NCI-H1105 treated with DMSO at 0.1 percent for 48 hours (cell line): Measurements from ENCODE around the gene CPM.

Experiments
- DNase-seq: peaks from one replicate; lab custom pipeline; 2025; lab: John Stamatoyannopoulos, UW

CPM gene

GRCh38 chr12:68956466-68956865 is 23.5 kb upstream of the CPM start:
- DNase-seq: no peak

- no peak for DNase-seq
These were observed 21.8 kb upstream of the CPM start for GRCh38 chr12:68954811-68955210.

GRCh38 chr12:68953536-68953935 is 20.6 kb upstream of the CPM start:
- DNase-seq: no peak

GRCh38 chr12:68951652-68952051 is 18.7 kb upstream of the CPM start:
- no peak for DNase-seq

GRCh38 chr12:68950511-68950910 is 17.5 kb upstream of the CPM start:
- no peak for DNase-seq

GRCh38 chr12:68945255-68945654 is 12.3 kb upstream of the CPM start:
- DNase-seq: no peak

GRCh38 chr12:68944296-68945076 is 11.5 kb upstream of the CPM start:
- no peak for DNase-seq

- DNase-seq: no peak
These were observed 10.9 kb upstream of the CPM start for GRCh38 chr12:68943848-68944247.

GRCh38 chr12:68940731-68941130 is 7.8 kb upstream of the CPM start:
- no peak for DNase-seq

- DNase-seq: no peak
These were observed 6.5 kb upstream of the CPM start for GRCh38 chr12:68939505-68939904.

- no peak for DNase-seq
These were observed 1.4 kb upstream of the CPM start for GRCh38 chr12:68934392-68934791.

GRCh38 chr12:68932128-68932960 is 627 bp downstream of the CPM start:
- no peak for DNase-seq

- no peak for DNase-seq
These were observed 2.8 kb downstream of the CPM start for GRCh38 chr12:68930178-68930577.

- DNase-seq: no peak
These were observed 8.4 kb downstream of the CPM start for GRCh38 chr12:68924546-68924945.

- no peak for DNase-seq
These were observed 13.3 kb downstream of the CPM start for GRCh38 chr12:68919581-68920239.

- no peak for DNase-seq
These were observed 14.0 kb downstream of the CPM start for GRCh38 chr12:68918960-68919359.

- no peak for DNase-seq
These were observed 17.9 kb downstream of the CPM start for GRCh38 chr12:68915055-68915454.

- DNase-seq: no peak
These were observed 19.3 kb downstream of the CPM start for GRCh38 chr12:68913682-68914081.

- DNase-seq: no peak
These were observed 20.1 kb downstream of the CPM start for GRCh38 chr12:68912916-68913315.

GRCh38 chr12:68911197-68911718 is 21.7 kb downstream of the CPM start:
- no peak for DNase-seq

- no peak for DNase-seq
These were observed 22.8 kb downstream of the CPM start for GRCh38 chr12:68910128-68910527.

- DNase-seq: no peak
These were observed 24.9 kb downstream of the CPM start for GRCh38 chr12:68908076-68908475.

GRCh38 chr12:68905733-68906132 is 27.2 kb downstream of the CPM start:
- no peak for DNase-seq
